ENCODE results near the gene LPP. TPM values are rescaled to one million over a fixed set of nuclear protein-coding genes. Genes with fewer than 3 reads are reported as not detected.

The LPP gene
- total and polyA plus RNA-seq, 2 of the 4 experiments (the other 2 are of a cell fraction): 16.0 to 130 TPM

GRCh38 chr3:188170461-188171459, 16.8 kb downstream of the LPP start:
- 70% methylated on average over 2 of the region's 8 CpGs; no CpG with 5 or more reads in 1 of the 2 experiments for WGBS, 2 experiments (ENCODE audit: extremely low coverage in 2 of 2, insufficient read length in 1 of 2)
- Histone ChIP-seq H3K79me1 (ENCODE audit: low read depth in 1 of 2, low read length in 2 of 2) (peaks cover 31 to 81% of the 10 kb centered on the region in 2 experiments), H2AK5ac (ENCODE audit: low read depth, low read length) (no peak overlapping the region), H4K20me1 (ENCODE audit: insufficient read depth, low read length) (peaks cover 81% of the 10 kb centered on the region), H3K4me2 (ENCODE audit: low read depth, low read length) (no peak overlapping the region), H3K36me3 (ENCODE audit: control insufficient read depth, insufficient read depth, low read length) (peaks cover 8% of the 10 kb centered on the region), H3K23ac (ENCODE audit: low read depth, low read length) (no peak overlapping the region), H2BK20ac (ENCODE audit: low read depth, low read length) (no peak overlapping the region), H4K91ac (ENCODE audit: insufficient read depth, low read depth, low read length) (no peak overlapping the region), H2AK9ac (replicated peaks; ENCODE audit: low read depth, low read length, poor library complexity) (no peak overlapping the region), H3K9me3 (ENCODE audit: control insufficient read depth, insufficient read depth, low read length) (no peaks in the 10 kb centered on the region), H3K27me3 (ENCODE audit: control insufficient read depth, insufficient read depth, low read length) (no peaks in the 10 kb centered on the region), H2BK5ac (ENCODE audit: low read depth, low read length, poor library complexity, severe bottlenecking) (no peak overlapping the region), H3K4ac (ENCODE audit: low read depth, low read length) (no peak overlapping the region), H2BK15ac (ENCODE audit: low read depth, low read length) (no peak overlapping the region), H3K9me1 (ENCODE audit: insufficient read depth, low read length) (peaks cover 15% of the 10 kb centered on the region), H2BK120ac (ENCODE audit: low read depth, low read length) (no peak overlapping the region), H3K14ac (replicated peaks; ENCODE audit: low read depth, low read length) (no peak overlapping the region), H2AFZ (replicated peaks; ENCODE audit: low read length, poor library complexity) (no peak overlapping the region), H3K4me3 (ENCODE audit: insufficient read depth, low read depth, low read length) (no peak overlapping the region), H3K4me1 (ENCODE audit: control insufficient read depth, insufficient read depth, low read length) (peaks cover 8% of the 10 kb centered on the region), H3K18ac (ENCODE audit: low read depth, low read length) (no peak overlapping the region), H3K9ac (ENCODE audit: low read depth, low read length) (no peak overlapping the region), H4K8ac (ENCODE audit: low read depth in 2 of 2, low read length in 2 of 2) (no peak overlapping the region), H3K56ac (ENCODE audit: extremely low read depth, insufficient read depth, low read length) (no peak overlapping the region), H4K5ac (ENCODE audit: low read depth, low read length) (no peak overlapping the region), H3K27ac (ENCODE audit: insufficient read depth, low read length) (no peak overlapping the region)
- dilution Hi-C loops (cut with HindIII; ENCODE audit: low sequenced_read_pairs, unreplicated experiment) (no loop called here), intact Hi-C loops (cut with micrococcal nuclease) (no loop called here), in situ Hi-C loops (cut with MboI; ENCODE audit: low sequenced_read_pairs) (loop anchor here (10.0 kb wide), 1 partner anchor 426 kb away; the partner anchor contains the start of gene BCL6)
- ChIA-PET CTCF (no interaction called here), POLR2A (ENCODE audit: unreplicated experiment) (interaction anchor here (0.7 kb wide), 1 partner anchor 16 kb away, joined by 3 read pairs; no protein-coding TSS in a partner anchor)
- DNase-seq (no peak), ATAC-seq (ENCODE audit: low read depth) (no peak)
- no TSS peak for BruUV-seq (replicated peaks)
- TF ChIP-seq BHLHE40 (IDR thresholded peaks at IDR 0.05; ENCODE audit: low read depth, low read length) (no peak), CHD1 (IDR thresholded peaks at IDR 0.05; ENCODE audit: low read depth, low read length) (no peak), CTCF (conservative IDR thresholded peaks at IDR 0.05; ENCODE audit: low read depth, low read length) (no peak), RFX5 (IDR thresholded peaks at IDR 0.05; ENCODE audit: low read depth, low read length) (no peak), MAFK (IDR thresholded peaks at IDR 0.05; ENCODE audit: low read depth, low read length) (no peak), NFE2L2 (IDR thresholded peaks at IDR 0.05; ENCODE audit: low read depth, low read length) (no peak)
